ENCODE data around the gene LLCFC1.

Gene LLCFC1

GRCh38 chr7:142934056-142934455 lies 5.2 kb upstream of the LLCFC1 start:
- no peak for DNase-seq (ENCODE audit: low read depth, low spot score)
- H3K4me3 ChIP-seq (ENCODE audit: low read length): no peak overlapping the region

GRCh38 chr7:142935941-142936565 lies 3.2 kb upstream of the LLCFC1 start:
- no peak overlapping the region for H3K4me3 ChIP-seq (ENCODE audit: low read length)
- no peak for DNase-seq (ENCODE audit: low read depth, low spot score)

- DNase-seq (ENCODE audit: low read depth, low spot score): no peak
- H3K4me3 ChIP-seq (ENCODE audit: low read length): no peak overlapping the region
Observed at GRCh38 chr7:142938611-142939010, 673 bp upstream of the LLCFC1 start.

GRCh38 chr7:142940966-142941535 lies 1.8 kb downstream of the LLCFC1 start:
- DNase-seq (ENCODE audit: low read depth, low spot score): no peak
- H3K4me3 ChIP-seq (ENCODE audit: low read length): no peak overlapping the region

GRCh38 chr7:142941541-142941940 lies 2.3 kb downstream of the LLCFC1 start:
- no peak overlapping the region for H3K4me3 ChIP-seq (ENCODE audit: low read length)
- DNase-seq (ENCODE audit: low read depth, low spot score): no peak

GRCh38 chr7:142942746-142943145 lies 3.5 kb downstream of the LLCFC1 start:
- H3K4me3 ChIP-seq (ENCODE audit: low read length): no peak overlapping the region
- DNase-seq (ENCODE audit: low read depth, low spot score): no peak

DNA sequence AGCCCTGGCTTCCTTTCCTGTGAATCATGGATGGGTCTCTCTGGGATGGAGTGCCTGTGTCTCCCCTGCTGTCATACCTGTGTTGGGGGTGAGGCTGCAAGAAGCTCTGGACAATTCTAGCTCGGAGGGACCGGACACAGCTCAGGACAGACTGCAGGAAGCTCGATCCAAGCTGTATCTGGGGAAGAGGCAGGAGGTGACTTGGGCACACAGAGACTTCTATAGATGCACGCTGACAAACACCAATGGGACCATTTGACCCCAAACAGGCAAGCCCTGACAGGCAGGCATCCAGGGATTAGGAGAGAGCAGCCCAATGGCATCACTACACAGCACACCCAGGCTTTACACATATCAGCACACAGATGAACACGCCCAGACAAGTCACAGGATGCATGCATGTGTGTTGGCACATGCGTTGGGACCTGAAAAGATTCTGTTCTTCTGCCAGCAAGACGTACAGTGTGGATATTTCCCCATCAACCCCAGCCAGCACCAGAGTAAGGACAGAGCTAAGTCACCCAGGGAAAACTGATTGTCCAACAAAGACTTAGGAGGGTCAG lies 4.5 kb downstream of the LLCFC1 start:
- no peak for DNase-seq (ENCODE audit: low read depth, low spot score)

GRCh38 chr7:142945001-142945400 lies 5.7 kb downstream of the LLCFC1 start:
- DNase-seq (ENCODE audit: low read depth, low spot score): no peak
- H3K4me3 ChIP-seq (ENCODE audit: low read length): no peak overlapping the region

More for the DNA sequence above, 4.5 kb downstream of the LLCFC1 start:
- no peak overlapping the region for H3K4me3 ChIP-seq (ENCODE audit: low read length)

GRCh38 chr7:142948603-142949002 lies 9.3 kb downstream of the LLCFC1 start:
- DNase-seq (ENCODE audit: low read depth, low spot score): peak; percentile 76
- H3K4me3 ChIP-seq (ENCODE audit: low read length): no peak overlapping the region

GRCh38 chr7:142950235-142950634 lies 11.0 kb downstream of the LLCFC1 start:
- no peak overlapping the region for H3K4me3 ChIP-seq (ENCODE audit: low read length)
- no peak for DNase-seq (ENCODE audit: low read depth, low spot score)

DNA sequence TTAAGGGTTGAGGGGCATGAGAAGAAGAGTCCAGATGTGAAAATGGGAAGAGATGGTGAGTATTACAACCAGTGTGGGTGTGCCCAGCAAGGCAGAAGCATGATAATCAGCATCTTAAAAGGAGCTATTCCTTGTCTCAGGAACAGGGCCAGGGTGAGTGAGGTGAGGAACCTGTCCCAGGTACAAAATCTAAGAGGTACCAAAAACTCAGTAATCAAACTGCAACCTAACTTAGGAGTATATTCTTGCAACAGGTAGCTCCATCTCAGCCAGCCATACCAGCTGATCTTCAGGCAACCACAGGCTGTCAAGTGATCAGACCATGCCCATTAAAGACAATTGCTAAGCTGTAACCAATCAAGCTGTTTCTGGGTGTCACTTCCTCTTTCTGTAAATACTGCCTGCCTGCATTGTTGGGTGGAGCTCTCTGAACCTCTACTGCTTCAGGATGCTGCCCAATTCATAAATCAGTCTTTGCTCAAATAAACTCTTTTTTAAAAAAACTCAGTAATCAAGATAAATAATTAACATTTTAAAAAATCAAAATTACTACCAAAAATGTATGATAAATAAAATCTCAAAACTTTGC lies 15.5 kb downstream of the LLCFC1 start:
- H3K4me3 ChIP-seq (ENCODE audit: low read length): no peak overlapping the region
- no peak for DNase-seq (ENCODE audit: low read depth, low spot score)

- H3K4me3 ChIP-seq (ENCODE audit: low read length): no peak overlapping the region
- DNase-seq (ENCODE audit: low read depth, low spot score): no peak
Observed at GRCh38 chr7:142956951-142957623, 17.8 kb downstream of the LLCFC1 start.

- no peak for DNase-seq (ENCODE audit: low read depth, low spot score)
- H3K4me3 ChIP-seq (ENCODE audit: low read length): no peak overlapping the region
Observed at GRCh38 chr7:142957723-142958122, 18.4 kb downstream of the LLCFC1 start.

- DNase-seq (ENCODE audit: low read depth, low spot score): no peak
- no peak overlapping the region for H3K4me3 ChIP-seq (ENCODE audit: low read length)
Observed at GRCh38 chr7:142959202-142959601, 19.9 kb downstream of the LLCFC1 start.

- no peak for DNase-seq (ENCODE audit: low read depth, low spot score)
Observed at GRCh38 chr7:142960955-142961512, 21.8 kb downstream of the LLCFC1 start.

GRCh38 chr7:142961595-142961972 lies 22.3 kb downstream of the LLCFC1 start:
- H3K4me3 ChIP-seq (ENCODE audit: low read length): no peak overlapping the region
- DNase-seq (ENCODE audit: low read depth, low spot score): no peak

More at GRCh38 chr7:142960955-142961512, 21.8 kb downstream of the LLCFC1 start:
- no peak overlapping the region for H3K4me3 ChIP-seq (ENCODE audit: low read length)

DNA sequence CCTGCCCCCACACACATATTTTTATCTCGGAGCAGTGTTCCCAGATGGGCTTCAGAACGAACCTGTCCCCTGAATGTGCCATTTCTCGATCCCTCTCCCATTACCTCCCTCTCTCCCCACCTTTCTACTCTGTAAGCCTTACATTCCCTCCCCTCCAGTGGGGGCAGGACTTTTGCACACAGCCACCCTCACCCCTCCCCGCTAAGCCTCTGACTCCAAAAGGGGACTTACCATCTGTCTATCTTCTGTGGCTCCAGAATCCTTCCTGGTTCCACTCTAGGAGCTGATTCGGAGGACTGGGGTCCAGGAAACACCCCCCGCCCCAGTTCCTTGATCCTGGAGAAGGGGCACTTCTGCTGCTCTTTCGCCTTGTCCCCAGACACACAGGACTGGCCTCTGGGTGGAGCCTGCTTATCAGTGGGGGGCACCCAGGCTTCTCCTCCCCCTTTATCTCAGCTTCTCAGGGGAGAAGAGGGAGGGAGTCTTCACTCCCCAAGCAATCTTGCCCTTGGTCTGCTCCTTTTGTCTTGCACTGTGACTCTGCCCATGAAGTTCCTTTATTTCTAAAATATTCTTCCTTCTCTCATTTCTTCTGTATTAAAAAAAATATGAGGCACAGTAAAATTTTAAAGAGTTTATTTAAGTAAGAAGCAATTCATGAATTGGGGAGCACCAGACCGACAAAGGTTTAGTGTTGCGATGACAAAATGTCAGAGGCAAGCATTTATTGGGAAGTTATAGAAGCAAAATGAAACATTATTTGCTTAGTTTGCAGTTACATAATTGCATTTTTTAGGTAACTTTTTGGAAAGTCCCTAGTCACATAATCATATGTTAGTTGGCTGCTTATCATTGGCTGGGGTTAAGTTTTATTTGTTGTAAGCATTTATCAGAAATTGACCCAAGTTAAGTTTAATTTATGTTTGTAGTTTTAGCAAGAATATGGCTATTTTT lies 23.0 kb downstream of the LLCFC1 start, which contains the start of gene KEL:
TSS of gene KEL (minus strand) at position 391 of the 954 bp plus-strand sequence. CDS start at position 234, 157 bp downstream.
- no peak within 1 kb of the TSS for H3K4me3 ChIP-seq (ENCODE audit: low read length)
- DNase-seq (ENCODE audit: low read depth, low spot score): no peak

DNA sequence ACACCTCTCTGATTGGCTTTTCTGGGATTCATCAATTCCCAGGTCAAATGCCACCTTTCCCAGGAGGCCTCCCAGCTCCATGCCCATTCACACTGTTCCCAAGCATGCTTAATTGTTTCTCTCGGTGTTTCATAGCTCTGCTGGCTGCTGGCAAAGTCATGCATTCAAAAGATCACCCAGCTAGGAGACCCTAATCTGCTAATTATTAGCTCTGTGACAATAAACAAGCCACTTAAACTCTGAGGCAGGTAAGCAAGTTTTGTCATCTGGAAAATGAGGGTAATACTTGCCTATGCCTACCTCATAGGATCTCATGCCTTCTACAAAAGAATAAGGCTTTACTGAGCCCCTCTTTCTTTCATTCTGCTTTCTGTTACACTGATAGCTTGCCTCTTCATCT lies 23.7 kb downstream of the LLCFC1 start:
- H3K4me3 ChIP-seq (ENCODE audit: low read length): no peak overlapping the region
- DNase-seq (ENCODE audit: low read depth, low spot score): no peak
